Astrocyte (in vitro differentiated cells and primary cell): ENCODE results near the gene ATF6. TPM values are rescaled to one million over a fixed set of nuclear protein-coding genes. Genes with fewer than 3 reads are reported as not detected.

Source experiments
- DNase-seq: peaks from one replicate; pipeline ENCODE4 v3.0.0-alpha.2; 2010; ENCODE audit warnings: low read depth
- FAIRE-seq: peaks from 2 replicates; lab custom pipeline; 2011; peaks lifted over from hg19 to GRCh38; lab: Jason Lieb, UNC
- H2AFZ ChIP-seq: 2 replicates; pipeline ENCODE4 v1.6.0; 2012; ENCODE audit warnings: low read depth, low read length, inconsistent platforms
- H3K27ac ChIP-seq: 2 replicates; pipeline ENCODE4 v1.5.1; 2011; ENCODE audit warnings: low read depth, low read length, inconsistent platforms
- H3K27me3 ChIP-seq: 2 replicates; pipeline ENCODE4 v1.6.0; 2011; ENCODE audit warnings: low read length, inconsistent platforms; ENCODE audit not compliant: insufficient read depth
- H3K36me3 ChIP-seq: 2 replicates; pipeline ENCODE4 v1.5.1; 2011; ENCODE audit warnings: low read length, inconsistent platforms; ENCODE audit not compliant: insufficient read depth
- H3K4me1 ChIP-seq: 2 replicates; pipeline ENCODE4 v1.5.1; 2011; ENCODE audit warnings: low read length, inconsistent platforms; ENCODE audit not compliant: insufficient read depth
- H3K4me2 ChIP-seq: 2 replicates; pipeline ENCODE4 v1.6.0; 2012; ENCODE audit warnings: low read length, inconsistent platforms
- H3K4me3 ChIP-seq: 2 replicates; pipeline ENCODE4 v1.5.1; 2011; ENCODE audit warnings: low read depth, mild to moderate bottlenecking, low read length, inconsistent platforms; ENCODE audit not compliant: insufficient read depth
- H3K79me2 ChIP-seq: 2 replicates; pipeline ENCODE4 v1.6.0; 2012; ENCODE audit warnings: mild to moderate bottlenecking, low read length, inconsistent platforms; ENCODE audit not compliant: insufficient read depth
- H3K9ac ChIP-seq: 2 replicates; pipeline ENCODE4 v1.6.0; 2012; ENCODE audit warnings: mild to moderate bottlenecking, low read length, inconsistent platforms
- H3K9me3 ChIP-seq: 2 replicates; pipeline ENCODE4 v1.5.1; 2012; ENCODE audit warnings: low read depth, mild to moderate bottlenecking, low read length, inconsistent platforms; ENCODE audit not compliant: insufficient read depth
- H4K20me1 ChIP-seq: 2 replicates; pipeline ENCODE4 v1.6.0; 2012; ENCODE audit warnings: low read length, inconsistent platforms; ENCODE audit not compliant: insufficient read depth
- H3K27ac Mint-ChIP-seq: one replicate; pipeline ENCODE4 v1.8.0; 2021; ENCODE audit warnings: mild to moderate bottlenecking, mixed read lengths; ENCODE audit not compliant: unreplicated experiment
- H3K27me3 Mint-ChIP-seq: one replicate; pipeline ENCODE4 v1.8.0; 2021; ENCODE audit warnings: low read depth, mixed read lengths; ENCODE audit not compliant: unreplicated experiment
- H3K36me3 Mint-ChIP-seq: one replicate; pipeline ENCODE4 v1.8.0; 2021; ENCODE audit warnings: low read depth, mixed read lengths; ENCODE audit not compliant: unreplicated experiment
- H3K4me1 Mint-ChIP-seq: one replicate; pipeline ENCODE4 v1.8.0; 2021; ENCODE audit warnings: low read depth, mixed read lengths; ENCODE audit not compliant: unreplicated experiment
- H3K4me3 Mint-ChIP-seq: one replicate; pipeline ENCODE4 v1.8.0; 2021; ENCODE audit warnings: mild to moderate bottlenecking, moderate library complexity, mixed read lengths; ENCODE audit not compliant: unreplicated experiment
- H3K9me3 Mint-ChIP-seq: one replicate; pipeline ENCODE4 v1.8.0; 2021; ENCODE audit warnings: mild to moderate bottlenecking, mixed read lengths; ENCODE audit not compliant: unreplicated experiment
- EZH2 ChIP-seq: IDR thresholded peaks from 2 replicates; pipeline ENCODE4 v1.6.1; 2012; ENCODE audit warnings: mild to moderate bottlenecking, low read length, inconsistent platforms; ENCODE audit not compliant: insufficient read depth
- total RNA-seq: library from RNA; stranded (reverse); gene quantifications from 2 replicates; pipeline ENCODE4 v1.2.1, GENCODE V29; 2021
- TF ChIP-seq, protein P1 (sequence below): IDR thresholded peaks from 2 replicates; pipeline ENCODE4 v1.5.1; 2011; ENCODE audit warnings: low read depth, mild to moderate bottlenecking, inconsistent platforms, low read length, moderate library complexity; ENCODE audit not compliant: insufficient read depth

Gene ATF6
- total RNA-seq, 1 donor from 2014 or later = 25.4 TPM

DNA sequence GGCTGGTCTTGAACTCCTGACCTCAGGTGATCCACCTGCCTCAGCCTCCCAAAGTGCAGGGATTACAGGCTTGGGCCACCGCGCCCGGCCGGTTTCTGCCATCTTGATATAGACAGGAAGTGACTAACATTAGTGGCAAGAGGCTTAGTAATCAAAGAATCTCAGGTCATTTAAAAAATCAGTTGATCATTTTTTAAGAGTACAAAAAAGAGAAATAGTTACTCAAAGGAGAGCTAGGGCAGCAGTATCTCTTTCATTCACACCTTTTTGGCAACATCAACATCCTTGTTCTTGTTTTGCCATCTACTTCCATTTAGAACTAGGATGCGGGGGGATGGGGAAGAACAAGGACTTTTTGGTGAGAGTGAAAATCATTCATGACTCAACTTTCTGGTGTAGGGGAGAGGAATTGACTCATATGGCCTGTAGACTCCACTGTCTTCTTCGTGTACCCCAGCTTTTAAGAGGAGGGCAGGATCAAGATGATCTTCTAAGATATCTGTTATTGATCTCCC, 36.0 kb upstream of the ATF6 start:
- DNase-seq (peak; percentile 59), FAIRE-seq (peak; percentile 54)
- H3K36me3 Mint-ChIP-seq = no peaks in the 10 kb centered on the region
- no peaks in the 10 kb centered on the region for H4K20me1 ChIP-seq
- peaks cover 26% of the 10 kb centered on the region for H3K4me1 Mint-ChIP-seq
- H3K4me2 ChIP-seq = peak overlapping the region; percentile 64
- H3K4me3 ChIP-seq = peak overlapping the region; percentile 10
- no peak overlapping the region for H3K9ac ChIP-seq
- H3K27ac ChIP-seq = peak overlapping the region; percentile 47
- H3K9me3 Mint-ChIP-seq = no peaks in the 10 kb centered on the region
- no peaks in the 10 kb centered on the region for H3K9me3 ChIP-seq
- no peaks in the 10 kb centered on the region for H3K27me3 ChIP-seq
- H3K27me3 Mint-ChIP-seq = peaks cover 4% of the 10 kb centered on the region
- H3K4me1 ChIP-seq = peaks cover 23% of the 10 kb centered on the region
- no peak overlapping the region for H3K4me3 Mint-ChIP-seq
- no peaks in the 10 kb centered on the region for H3K79me2 ChIP-seq
- H2AFZ ChIP-seq = peak overlapping the region; percentile 20
- H3K36me3 ChIP-seq = no peaks in the 10 kb centered on the region
- TF ChIP-seq EZH2 = no peak
- TF ChIP-seq, protein P1, sequence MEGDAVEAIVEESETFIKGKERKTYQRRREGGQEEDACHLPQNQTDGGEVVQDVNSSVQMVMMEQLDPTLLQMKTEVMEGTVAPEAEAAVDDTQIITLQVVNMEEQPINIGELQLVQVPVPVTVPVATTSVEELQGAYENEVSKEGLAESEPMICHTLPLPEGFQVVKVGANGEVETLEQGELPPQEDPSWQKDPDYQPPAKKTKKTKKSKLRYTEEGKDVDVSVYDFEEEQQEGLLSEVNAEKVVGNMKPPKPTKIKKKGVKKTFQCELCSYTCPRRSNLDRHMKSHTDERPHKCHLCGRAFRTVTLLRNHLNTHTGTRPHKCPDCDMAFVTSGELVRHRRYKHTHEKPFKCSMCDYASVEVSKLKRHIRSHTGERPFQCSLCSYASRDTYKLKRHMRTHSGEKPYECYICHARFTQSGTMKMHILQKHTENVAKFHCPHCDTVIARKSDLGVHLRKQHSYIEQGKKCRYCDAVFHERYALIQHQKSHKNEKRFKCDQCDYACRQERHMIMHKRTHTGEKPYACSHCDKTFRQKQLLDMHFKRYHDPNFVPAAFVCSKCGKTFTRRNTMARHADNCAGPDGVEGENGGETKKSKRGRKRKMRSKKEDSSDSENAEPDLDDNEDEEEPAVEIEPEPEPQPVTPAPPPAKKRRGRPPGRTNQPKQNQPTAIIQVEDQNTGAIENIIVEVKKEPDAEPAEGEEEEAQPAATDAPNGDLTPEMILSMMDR = no peak
- H3K27ac Mint-ChIP-seq = no peak overlapping the region

DNA sequence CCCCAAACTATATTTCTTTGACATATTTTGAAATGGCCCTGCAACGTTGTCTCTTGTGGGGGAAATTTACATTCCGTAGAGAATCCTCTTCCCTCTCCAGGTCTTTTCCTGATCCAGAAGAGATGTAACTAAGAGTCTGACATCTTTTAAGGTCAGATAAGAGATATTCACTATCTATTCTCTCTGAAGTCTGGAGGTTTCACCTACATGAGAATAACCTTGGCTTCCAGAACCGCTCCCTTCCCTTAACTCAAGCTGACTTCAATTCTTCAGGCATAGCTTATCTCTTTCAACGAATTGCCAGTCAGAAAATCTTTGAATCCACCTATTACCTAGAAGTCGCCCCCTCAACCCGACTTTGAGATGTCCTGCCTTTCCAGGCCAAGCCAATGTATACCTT, 34.9 kb upstream of the ATF6 start:
- Mint-ChIP-seq H3K4me3 (no peak overlapping the region), H3K27me3 (peaks cover 8% of the 10 kb centered on the region), H3K27ac (no peak overlapping the region), H3K9me3 (no peaks in the 10 kb centered on the region), H3K4me1 (peaks cover 21% of the 10 kb centered on the region), H3K36me3 (no peaks in the 10 kb centered on the region)
- TF ChIP-seq, protein P1 = no peak
- no peak for TF ChIP-seq EZH2
- no peak overlapping the region for H2AFZ ChIP-seq
- no peaks in the 10 kb centered on the region for H3K9me3 ChIP-seq
- DNase-seq (no peak), FAIRE-seq (no peak)
- H3K27ac ChIP-seq = no peak overlapping the region
- no peak overlapping the region for H3K9ac ChIP-seq
- H4K20me1 ChIP-seq = no peaks in the 10 kb centered on the region
- no peaks in the 10 kb centered on the region for H3K27me3 ChIP-seq
- H3K4me2 ChIP-seq = no peak overlapping the region
- no peak overlapping the region for H3K4me3 ChIP-seq
- no peaks in the 10 kb centered on the region for H3K36me3 ChIP-seq
- peaks cover 20% of the 10 kb centered on the region for H3K4me1 ChIP-seq
- no peaks in the 10 kb centered on the region for H3K79me2 ChIP-seq

DNA sequence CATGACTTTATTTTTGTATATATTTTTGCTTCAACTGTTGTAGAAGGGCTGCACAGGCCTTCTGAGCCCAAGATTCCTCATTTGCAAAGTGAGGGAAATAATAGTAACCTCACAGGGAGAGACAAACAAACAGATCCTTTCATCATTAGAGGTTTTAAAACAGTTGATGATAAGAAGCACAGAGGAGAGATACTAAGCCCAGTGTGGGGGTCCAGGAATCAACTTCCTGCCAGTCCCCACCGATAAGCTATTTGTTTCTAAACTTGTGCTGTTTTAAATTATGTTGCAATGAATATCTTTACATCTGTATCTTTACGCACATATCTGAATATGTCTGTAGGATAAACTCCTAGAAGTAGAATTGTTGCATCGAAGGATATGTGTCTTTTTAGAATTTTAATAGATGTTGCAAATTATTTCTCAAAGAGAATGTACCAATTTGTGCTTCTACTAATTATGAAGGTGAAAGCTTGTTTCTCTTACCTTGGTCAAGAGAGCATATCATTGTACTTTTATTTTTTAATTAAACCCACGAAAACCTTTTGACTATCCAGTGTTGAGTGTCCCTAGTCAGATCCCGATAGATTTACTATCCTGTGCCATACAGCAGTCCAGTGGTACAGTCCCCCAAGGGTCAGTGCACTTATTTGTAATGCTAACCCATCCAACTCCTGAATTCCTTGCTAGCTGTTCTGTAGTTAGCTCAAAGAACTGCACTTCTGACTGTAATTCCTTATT, 34.0 kb upstream of the ATF6 start:
- Histone ChIP-seq H3K27ac (no peak overlapping the region), H4K20me1 (no peaks in the 10 kb centered on the region), H3K9ac (no peak overlapping the region), H2AFZ (no peak overlapping the region), H3K36me3 (no peaks in the 10 kb centered on the region), H3K4me3 (no peak overlapping the region), H3K4me1 (peaks cover 26% of the 10 kb centered on the region), H3K4me2 (no peak overlapping the region), H3K9me3 (no peaks in the 10 kb centered on the region), H3K27me3 (no peaks in the 10 kb centered on the region), H3K79me2 (no peaks in the 10 kb centered on the region)
- Mint-ChIP-seq H3K4me1 (peaks cover 22% of the 10 kb centered on the region), H3K36me3 (no peaks in the 10 kb centered on the region), H3K4me3 (no peak overlapping the region), H3K27ac (no peak overlapping the region), H3K9me3 (no peaks in the 10 kb centered on the region), H3K27me3 (peaks cover 10% of the 10 kb centered on the region)
- DNase-seq = no peak
- FAIRE-seq = no peak
- TF ChIP-seq, protein P1 = no peak
- TF ChIP-seq EZH2 = no peak
